K562 (cell line): ENCODE measurements around the gene CPS1. TPM values are rescaled to one million over a fixed set of nuclear protein-coding genes. Genes with fewer than 3 reads are reported as not detected.

Experiments
- BHLHE40 ChIP-seq: IDR thresholded peaks from 2 replicates; pipeline ENCODE4 v1.6.1; 2011; ENCODE audit warnings: low read length, improper control_type of control experiment
- E2F4 ChIP-seq: sonication (generic); formaldehyde crosslinking; IDR thresholded peaks from 2 replicates; pipeline ENCODE4 v1.8.0; 2022; ENCODE audit warnings: mild to moderate bottlenecking, low read depth, missing genetic modification reagents
- HEY1 ChIP-seq: fragments of 250-450 bp; sonication (Bioruptor Pico); IDR thresholded peaks from 2 replicates; pipeline ENCODE4 v1.5.0; 2020; ENCODE audit warnings: mild to moderate bottlenecking, moderate library complexity, borderline replicate concordance
- KLF13 ChIP-seq: fragments of 450-650 bp; IDR thresholded peaks from 2 replicates; pipeline ENCODE4 v1.6.1; 2016; ENCODE audit warnings: missing genetic modification characterization, low read depth, mild to moderate bottlenecking, missing compliant biosample characterization, moderate library complexity, borderline replicate concordance
- MCM7 ChIP-seq, 2 experiments: fragments of 450-650 bp; IDR thresholded peaks; 2 replicates each; pipeline ENCODE4 v1.6.1; 2016 to 2018
- POU5F1 ChIP-seq: fragments of 150-350 bp; IDR thresholded peaks from 2 replicates; pipeline ENCODE4 v1.6.1; 2014; ENCODE audit warnings: borderline replicate concordance, low read length, low read depth, mild to moderate bottlenecking; ENCODE audit not compliant: partially characterized antibody
- RERE ChIP-seq: sonication (generic); formaldehyde crosslinking; IDR thresholded peaks from 2 replicates; pipeline ENCODE4 v1.8.0; 2023; ENCODE audit warnings: missing genetic modification reagents, mild to moderate bottlenecking, borderline replicate concordance
- RREB1 ChIP-seq: fragments of 250-450 bp; sonication (Bioruptor Pico); IDR thresholded peaks from 2 replicates; pipeline ENCODE4 v1.4.0; 2020
- polyA plus RNA-seq, 8 experiments: library from polyadenylated mRNA; depleted of rRNA in 4 of 8; stranded (reverse) in 5 of 8; unstranded in 3 of 8; fragments of >200 nt; fragmentation: Nextera tagmentation in 2 of 8; fragmentation: Illumina TruSeq in 1 of 8; extraction: Ambion mirVana in 2 of 8; extraction: Trizol in 1 of 8; gene quantifications; 2 replicates each; pipeline versions ENCODE4 v1.2.1 to v1.2.3, GENCODE V29; 2011 to 2014; ENCODE audit warnings: inconsistent platforms in 1 of 8, missing spikeins in 1 of 8
- total RNA-seq, 7 experiments: library from RNA; depleted of rRNA in 6 of 7; stranded (reverse); fragments of >200 nt in 6 of 7; fragmentation: Illumina TruSeq in 2 of 7; extraction: Trizol in 2 of 7; gene quantifications; 2 replicates each; pipeline versions ENCODE4 v1.2.1 to v1.2.3, GENCODE V29; 2011 to 2021; ENCODE audit warnings: low replicate concordance in 1 of 7

CPS1 gene
- total and polyA plus RNA-seq, 9 of the 15 experiments (the other 6 are each of a cell fraction or from before 2014, with no cell fraction given): 2.4 to 13.5 (median 6.0) TPM

- TF ChIP-seq RERE (CRISPR knock-in tag): no peak
- TF ChIP-seq BHLHE40: no peak
- TF ChIP-seq MCM7 (IDR thresholded peaks at IDR 0.05): no peak
- TF ChIP-seq POU5F1: no peak
- no peak for TF ChIP-seq HEY1 (CRISPR knock-in tag)
- TF ChIP-seq E2F4 (CRISPR knock-in tag): no peak
- TF ChIP-seq RREB1 (CRISPR knock-in tag): no peak
- no peak for TF ChIP-seq KLF13 (tag)
Measured at GRCh38 chr2:210536973-210537650, 19.3 kb upstream of the CPS1 start (continued).
